HEK293T (cell line): ENCODE data around the gene POU2F3.

Source experiments
- CTCF ChIA-PET: fragments of 350-600 bp; formaldehyde crosslinking; extraction: SDS; loops from one replicate; lab custom pipeline; 2021; ENCODE audit warnings: antibody characterized with exemption, inconsistent platforms; lab: Yijun Ruan, JAX
- POLR2A ChIA-PET: fragments of 350-600 bp; formaldehyde crosslinking; extraction: SDS; loops from one replicate; lab custom pipeline; 2020; ENCODE audit warnings: antibody characterized with exemption, inconsistent platforms; lab: Yijun Ruan, JAX
- DNase-seq: peaks from one replicate; pipeline ENCODE4 v3.0.0; 2012; ENCODE audit warnings: mixed read lengths; ENCODE audit errors: extremely low spot score
- ARNT ChIP-seq: fragments of 450-650 bp; IDR thresholded peaks from 2 replicates; pipeline ENCODE4 v1.6.1; 2017; ENCODE audit warnings: mild to moderate bottlenecking
- BHLHE40 ChIP-seq: fragments of 450-650 bp; IDR thresholded peaks from 2 replicates; pipeline ENCODE4 v1.6.1; 2016; ENCODE audit warnings: mild to moderate bottlenecking, moderate library complexity, borderline replicate concordance
- CTBP1 ChIP-seq: fragments of 450-650 bp; IDR thresholded peaks from 2 replicates; pipeline ENCODE4 v1.6.1; 2016; ENCODE audit warnings: borderline replicate concordance
- ELF4 ChIP-seq: fragments of 450-650 bp; IDR thresholded peaks from 2 replicates; pipeline ENCODE4 v1.6.1; 2017; ENCODE audit warnings: antibody characterized with exemption
- FOXA1 ChIP-seq: fragments of 450-650 bp; IDR thresholded peaks from 2 replicates; pipeline ENCODE4 v1.6.1; 2016; ENCODE audit warnings: mild to moderate bottlenecking
- FOXK2 ChIP-seq: fragments of 450-650 bp; IDR thresholded peaks from 2 replicates; pipeline ENCODE4 v1.6.1; 2016; ENCODE audit warnings: mild to moderate bottlenecking
- FOXM1 ChIP-seq: fragments of 450-650 bp; IDR thresholded peaks from 2 replicates; pipeline ENCODE4 v1.6.1; 2017; ENCODE audit warnings: mild to moderate bottlenecking, borderline replicate concordance
- HDGF ChIP-seq: fragments of 450-650 bp; IDR thresholded peaks from 2 replicates; pipeline ENCODE4 v1.6.1; 2017; ENCODE audit warnings: antibody characterized with exemption, borderline replicate concordance
- L3MBTL2 ChIP-seq: fragments of 450-650 bp; conservative IDR thresholded peaks from 2 replicates; pipeline ENCODE4 v1.6.1; 2016; ENCODE audit warnings: mild to moderate bottlenecking
- LEF1 ChIP-seq: fragments of 450-650 bp; IDR thresholded peaks from 2 replicates; pipeline ENCODE4 v1.6.1; 2017; ENCODE audit warnings: mild to moderate bottlenecking, borderline replicate concordance
- NFRKB ChIP-seq: fragments of 450-650 bp; IDR thresholded peaks from 2 replicates; pipeline ENCODE4 v1.6.1; 2016; ENCODE audit warnings: mild to moderate bottlenecking, moderate library complexity
- SP1 ChIP-seq: fragments of 450-650 bp; IDR thresholded peaks from 2 replicates; pipeline ENCODE4 v1.6.1; 2017
- SUZ12 ChIP-seq: fragments of 450-650 bp; IDR thresholded peaks from 2 replicates; pipeline ENCODE4 v1.6.1; 2016; ENCODE audit warnings: mild to moderate bottlenecking
- TARDBP ChIP-seq: fragments of 450-650 bp; IDR thresholded peaks from 2 replicates; pipeline ENCODE4 v1.6.1; 2016
- ZNF384 ChIP-seq: fragments of 450-650 bp; IDR thresholded peaks from 2 replicates; pipeline ENCODE4 v1.6.1; 2016
- TF ChIP-seq, protein P1 (sequence below): fragments of 450-650 bp; IDR thresholded peaks from 2 replicates; pipeline ENCODE4 v1.6.1; 2016

Gene POU2F3

DNA sequence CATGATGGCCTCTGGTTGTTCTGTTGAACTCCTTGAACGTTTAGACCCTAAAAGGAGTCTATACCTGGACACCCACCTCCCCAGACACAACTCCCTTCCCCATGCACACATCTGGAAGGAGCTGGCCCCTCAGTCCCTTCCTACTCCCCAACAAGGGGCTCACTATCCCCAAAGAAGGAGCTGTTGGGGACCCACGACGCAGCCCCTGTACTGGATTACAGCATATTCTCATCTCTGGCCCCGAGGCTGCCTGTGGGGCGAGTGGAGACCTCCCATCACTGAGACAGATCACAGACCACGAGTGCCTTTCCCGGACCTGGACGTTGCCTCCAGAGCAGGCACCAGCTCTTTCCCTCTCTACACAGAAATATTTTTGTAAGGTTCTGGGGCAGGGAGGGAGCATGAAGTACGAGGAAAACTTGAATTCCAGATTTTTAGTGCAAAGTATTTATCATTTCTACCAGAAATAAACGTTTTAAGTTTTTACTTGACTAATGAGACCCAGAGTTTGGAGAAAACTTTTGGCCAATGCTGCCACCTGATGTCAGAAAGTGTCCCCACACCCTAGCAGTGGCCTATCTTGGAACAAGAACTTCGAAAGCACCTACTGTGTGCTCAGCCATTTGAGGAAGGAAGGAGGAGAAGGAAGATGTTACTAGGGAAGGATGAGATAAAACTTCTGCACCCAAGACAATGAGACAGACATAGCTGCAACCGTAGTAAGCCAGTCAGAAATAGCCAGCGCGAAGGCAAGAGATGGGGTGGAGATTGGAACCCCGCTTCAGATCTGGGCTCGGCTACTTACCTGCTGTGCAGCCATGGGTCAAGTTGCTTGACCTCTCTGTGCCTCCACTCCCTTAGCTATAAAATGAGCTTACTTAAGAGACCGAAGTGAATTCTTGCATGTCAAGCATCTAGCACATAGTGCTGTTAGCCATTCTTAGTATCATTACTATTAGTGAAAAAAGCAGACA lies 10.2 kb upstream of the POU2F3 start:
- POLR2A ChIA-PET, result no interaction called here
- CTCF ChIA-PET, result interaction anchor here (0.5 to 2.8 kb wide), 17 partner anchors 19 to 85 kb away, joined by 3 to 15 read pairs (median 4); no protein-coding TSS in a partner anchor
- no peak for TF ChIP-seq SP1
- TF ChIP-seq, protein P1, sequence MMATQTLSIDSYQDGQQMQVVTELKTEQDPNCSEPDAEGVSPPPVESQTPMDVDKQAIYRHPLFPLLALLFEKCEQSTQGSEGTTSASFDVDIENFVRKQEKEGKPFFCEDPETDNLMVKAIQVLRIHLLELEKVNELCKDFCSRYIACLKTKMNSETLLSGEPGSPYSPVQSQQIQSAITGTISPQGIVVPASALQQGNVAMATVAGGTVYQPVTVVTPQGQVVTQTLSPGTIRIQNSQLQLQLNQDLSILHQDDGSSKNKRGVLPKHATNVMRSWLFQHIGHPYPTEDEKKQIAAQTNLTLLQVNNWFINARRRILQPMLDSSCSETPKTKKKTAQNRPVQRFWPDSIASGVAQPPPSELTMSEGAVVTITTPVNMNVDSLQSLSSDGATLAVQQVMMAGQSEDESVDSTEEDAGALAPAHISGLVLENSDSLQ, result no peak
- DNase-seq, result no peak

DNA sequence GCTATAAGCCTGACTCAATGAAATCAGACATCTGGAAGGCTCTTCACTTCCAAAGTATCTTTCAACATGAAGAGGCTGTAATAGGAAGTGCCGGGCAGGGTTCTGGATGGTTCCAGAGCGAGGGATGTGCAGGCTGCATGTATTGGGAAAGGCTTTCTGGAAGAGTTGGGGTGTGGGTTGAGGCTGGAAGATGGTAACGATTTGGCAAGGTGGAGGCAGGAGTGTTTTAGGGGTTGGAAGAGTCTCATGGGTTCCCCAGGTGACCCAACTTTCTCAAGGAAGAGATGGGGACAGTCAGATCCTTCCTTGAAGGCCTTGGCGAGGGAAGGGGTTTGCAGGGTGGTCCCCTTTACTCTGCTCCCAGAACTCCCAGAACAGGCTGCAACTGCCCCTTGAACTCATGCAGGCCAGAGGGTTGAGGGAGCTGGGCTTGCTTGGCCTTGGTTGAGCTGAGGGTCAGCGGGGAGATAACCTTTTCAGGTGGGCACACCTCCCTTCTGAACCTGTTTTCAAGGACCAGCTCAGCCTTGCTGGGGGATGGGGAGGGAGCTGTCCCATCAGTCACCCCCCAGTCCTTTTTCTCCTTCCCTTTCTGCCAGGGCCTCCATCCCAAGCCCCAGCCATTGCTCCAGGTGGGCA lies 9.4 kb upstream of the POU2F3 start:
- TF ChIP-seq TARDBP (no peak), LEF1 (no peak), FOXM1 (no peak), ELF4 (no peak), HDGF (no peak), FOXA1 (no peak), BHLHE40 (no peak), NFRKB (no peak), L3MBTL2 (no peak), ZNF384 (no peak), SUZ12 (no peak)
- TF ChIP-seq, protein P1, result no peak
- POLR2A ChIA-PET, result no interaction called here
- CTCF ChIA-PET, result interaction anchor here (0.9 to 2.8 kb wide), 6 partner anchors 13 to 84 kb away, joined by 3 to 15 read pairs (median 4); no protein-coding TSS in a partner anchor
- no peak for DNase-seq

DNA sequence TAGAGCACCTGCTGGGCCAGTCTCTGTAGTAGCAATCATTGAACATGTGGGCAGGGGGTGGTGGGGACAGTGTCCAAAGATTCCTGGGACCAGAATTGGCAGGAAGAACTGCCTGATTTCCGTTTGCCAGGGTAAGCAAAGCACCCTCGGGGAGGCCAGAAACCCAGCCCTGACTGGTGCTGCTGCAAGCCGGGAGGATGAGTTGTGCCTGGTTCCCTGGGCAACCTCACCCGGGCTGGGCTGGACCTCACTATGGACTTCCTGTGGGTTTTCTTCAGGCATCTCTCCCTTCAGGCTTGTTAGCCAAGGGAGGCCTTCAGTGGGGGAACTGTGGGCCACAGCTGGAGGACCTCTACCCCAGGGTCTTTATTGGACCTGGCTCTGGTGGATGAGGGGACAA lies 8.0 kb upstream of the POU2F3 start:
- ChIA-PET POLR2A (no interaction called here), CTCF (interaction anchor here (1.1 to 4.9 kb wide), 4 partner anchors 11 to 68 kb away, joined by 3 to 41 read pairs (median 7); no protein-coding TSS in a partner anchor)
- TF ChIP-seq FOXK2 (no peak), BHLHE40 (no peak), L3MBTL2 (no peak), FOXA1 (no peak), ARNT (no peak), SP1 (no peak), NFRKB (no peak), ELF4 (no peak)
- DNase-seq, result no peak

DNA sequence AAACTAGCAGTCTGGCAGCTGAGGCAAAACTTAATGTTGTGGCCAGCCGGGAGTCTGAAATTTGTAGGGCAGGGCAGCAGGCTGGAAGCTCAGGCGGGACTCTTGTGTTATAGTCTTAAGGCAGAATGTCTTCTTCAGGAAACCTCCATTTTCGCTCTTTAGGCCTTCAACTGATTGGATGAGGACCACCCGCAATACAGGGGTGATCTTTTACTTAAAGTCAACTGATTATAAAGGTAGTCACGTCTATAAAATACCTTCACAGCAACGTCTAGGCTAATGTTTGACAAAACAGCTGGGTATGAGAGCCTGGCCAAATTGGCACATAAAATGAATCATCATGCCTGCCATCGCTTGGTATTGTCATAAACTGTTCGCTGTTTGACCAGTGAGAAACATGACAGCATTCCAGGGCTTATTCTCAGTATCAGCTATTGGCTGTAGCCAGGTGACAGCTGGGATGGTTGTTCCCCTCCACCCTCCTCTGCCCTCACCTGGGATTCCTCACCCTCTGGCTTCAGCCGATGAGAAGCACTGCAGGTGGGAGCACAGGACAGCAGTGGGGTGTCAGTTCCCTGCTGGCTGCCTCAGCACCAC lies 6.6 kb upstream of the POU2F3 start:
- TF ChIP-seq ELF4 (no peak), SUZ12 (no peak)
- no peak for DNase-seq
- ChIA-PET CTCF (interaction anchor here (0.7 to 4.9 kb wide), 3 partner anchors 58 to 70 kb away, joined by 3 to 41 read pairs (median 7); no protein-coding TSS in a partner anchor), POLR2A (no interaction called here)

DNA sequence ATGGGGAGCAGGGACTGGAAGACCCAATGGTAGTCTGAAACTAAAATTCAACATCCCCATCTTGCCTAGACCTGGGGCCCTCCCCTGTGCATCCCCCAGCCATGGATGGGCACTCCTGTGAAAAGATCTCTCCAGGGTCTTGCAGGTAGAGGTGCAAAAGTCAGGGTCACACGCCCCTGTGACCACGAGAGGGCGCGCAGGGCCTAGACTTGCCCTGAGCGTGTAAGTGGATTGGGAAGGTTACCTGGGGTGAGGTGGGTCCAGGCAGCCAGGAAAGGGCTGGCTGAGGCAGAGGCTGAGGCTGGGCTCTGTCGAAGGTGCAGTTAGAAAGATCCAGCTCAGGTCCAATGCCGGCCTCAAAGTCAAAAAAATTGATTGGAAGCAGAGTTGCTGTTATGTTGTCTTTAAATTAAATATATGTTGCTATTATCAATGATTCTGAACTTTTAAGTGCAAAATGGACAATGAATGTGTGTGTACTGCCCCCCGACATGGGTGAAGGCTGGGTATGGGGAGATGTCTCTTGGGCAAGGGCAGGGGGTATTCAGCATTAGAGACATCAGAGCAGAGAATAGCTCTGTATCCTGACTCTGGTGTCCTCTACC lies 4.8 kb upstream of the POU2F3 start:
- TF ChIP-seq LEF1 (no peak), ZNF384 (no peak), SP1 (no peak), CTBP1 (no peak), ELF4 (no peak)
- TF ChIP-seq, protein P1, result no peak

More for the DNA sequence above, 4.8 kb upstream of the POU2F3 start:
- DNase-seq, result peak; percentile 81
- ChIA-PET POLR2A (no interaction called here), CTCF (interaction anchor here (0.8 to 4.9 kb wide), 5 partner anchors 10 to 68 kb away, joined by 3 to 41 read pairs (median 7); no protein-coding TSS in a partner anchor)
